Mesendoderm (in vitro differentiated cells): Measurements from ENCODE around the gene COL4A3.

Experiments used
- DNase-seq: peaks from one replicate; pipeline ENCODE4 v3.0.0; 2013
- H2AK5ac ChIP-seq: 2 replicates; pipeline ENCODE4 v1.6.1; 2013; ENCODE audit warnings: low read length, inconsistent platforms
- H2BK120ac ChIP-seq: 2 replicates; pipeline ENCODE4 v1.6.1; 2013; ENCODE audit warnings: low read depth, mild to moderate bottlenecking, low read length, moderate library complexity, mixed read lengths
- H2BK15ac ChIP-seq: replicated peaks from 2 replicates; pipeline ENCODE4 v1.6.1; 2013; ENCODE audit warnings: low read depth, mild to moderate bottlenecking, moderate library complexity
- H2BK5ac ChIP-seq: 2 replicates; pipeline ENCODE4 v1.6.1; 2013; ENCODE audit warnings: low read length, inconsistent platforms
- H3K18ac ChIP-seq: 2 replicates; pipeline ENCODE4 v1.6.1; 2013; ENCODE audit warnings: mild to moderate bottlenecking, low read length, mixed read lengths
- H3K23ac ChIP-seq: one replicate; pipeline ENCODE4 v1.6.1; 2013; ENCODE audit warnings: low read length
- H3K27ac ChIP-seq: 2 replicates; pipeline ENCODE4 v1.5.1; 2013; ENCODE audit warnings: low read depth, mild to moderate bottlenecking, inconsistent platforms, low read length, moderate library complexity
- H3K27me3 ChIP-seq: 2 replicates; pipeline ENCODE4 v1.6.1; 2013; ENCODE audit warnings: low read length, control low read depth, mild to moderate bottlenecking, inconsistent platforms; ENCODE audit not compliant: insufficient read depth, poor library complexity
- H3K36me3 ChIP-seq: 2 replicates; pipeline ENCODE4 v1.6.1; 2013; ENCODE audit warnings: low read length, inconsistent platforms; ENCODE audit not compliant: control insufficient read depth, insufficient read depth
- H3K4ac ChIP-seq: one replicate; pipeline ENCODE4 v1.6.1; 2013; ENCODE audit warnings: low read depth, mild to moderate bottlenecking, low read length, moderate library complexity
- H3K4me1 ChIP-seq: 2 replicates; pipeline ENCODE4 v1.6.1; 2013; ENCODE audit warnings: low read depth, low read length, inconsistent platforms; ENCODE audit not compliant: control insufficient read depth
- H3K4me2 ChIP-seq: 2 replicates; pipeline ENCODE4 v1.6.1; 2013; ENCODE audit warnings: low read length
- H3K4me3 ChIP-seq: 2 replicates; pipeline ENCODE4 v1.5.1; 2013; ENCODE audit warnings: mild to moderate bottlenecking, low read length
- H3K56ac ChIP-seq: one replicate; pipeline ENCODE4 v1.6.1; 2013; ENCODE audit warnings: low read length
- H3K79me1 ChIP-seq: 2 replicates; pipeline ENCODE4 v1.6.1; 2013; ENCODE audit warnings: low read length, inconsistent platforms
- H3K79me2 ChIP-seq: 2 replicates; pipeline ENCODE4 v1.6.1; 2013; ENCODE audit warnings: mild to moderate bottlenecking, low read length; ENCODE audit not compliant: control insufficient read depth, insufficient read depth
- H3K9ac ChIP-seq: 2 replicates; pipeline ENCODE4 v1.6.1; 2013; ENCODE audit warnings: low read length, inconsistent platforms
- H4K5ac ChIP-seq: one replicate; pipeline ENCODE4 v1.6.1; 2013; ENCODE audit warnings: low read length
- H4K8ac ChIP-seq: one replicate; pipeline ENCODE4 v1.6.1; 2013; ENCODE audit warnings: low read depth, mild to moderate bottlenecking, control low read depth, low read length, moderate library complexity
- WGBS: extraction: QIAGEN DNeasy Blood & Tissue Kit; methylation state at CpG from one replicate; pipeline ENCODE4 v1.1.7; 2013; ENCODE audit warnings: low lambda C conversion rate, missing lambda C conversion rate; ENCODE audit not compliant: insufficient coverage; ENCODE audit errors: extremely low coverage; 5-methylcytosine and 5-hydroxymethylcytosine counted together

COL4A3 gene

DNA sequence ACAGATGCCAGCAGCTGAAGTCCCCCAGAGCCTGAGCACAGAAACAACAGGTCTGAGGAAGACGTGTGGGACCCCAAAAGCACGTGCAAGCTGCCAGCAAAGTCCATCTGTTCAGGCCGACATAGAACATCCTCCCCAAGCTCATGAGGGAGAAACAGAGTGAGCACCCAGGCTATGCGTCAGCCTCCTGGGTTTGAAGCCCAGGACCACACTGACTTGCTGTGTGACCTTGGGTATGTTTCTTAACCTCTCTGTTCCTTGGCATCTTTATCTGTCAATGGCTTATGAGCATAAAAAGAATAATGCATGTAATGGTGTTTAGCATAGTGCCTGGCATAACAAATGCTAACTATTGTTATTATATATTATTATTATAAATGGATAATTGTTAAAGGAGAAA, 40.7 kb upstream of the COL4A3 start:
- Histone ChIP-seq H3K9ac (no peak overlapping the region), H3K27me3 (no peaks in the 10 kb centered on the region), H3K79me2 (no peaks in the 10 kb centered on the region), H2AK5ac (no peak overlapping the region), H3K4me2 (no peak overlapping the region), H2BK120ac (no peak overlapping the region), H3K23ac (no peak overlapping the region), H3K36me3 (no peaks in the 10 kb centered on the region), H3K4me1 (no peaks in the 10 kb centered on the region), H2BK5ac (no peak overlapping the region), H3K56ac (no peak overlapping the region), H2BK15ac (no peak overlapping the region), H3K4ac (no peak overlapping the region), H4K5ac (no peak overlapping the region), H4K8ac (no peak overlapping the region), H3K79me1 (no peaks in the 10 kb centered on the region), H3K27ac (no peak overlapping the region), H3K4me3 (no peak overlapping the region), H3K18ac (no peak overlapping the region)
- no peak for DNase-seq
- no CpG with 5 or more reads among the region's 4 CpGs for WGBS

DNA sequence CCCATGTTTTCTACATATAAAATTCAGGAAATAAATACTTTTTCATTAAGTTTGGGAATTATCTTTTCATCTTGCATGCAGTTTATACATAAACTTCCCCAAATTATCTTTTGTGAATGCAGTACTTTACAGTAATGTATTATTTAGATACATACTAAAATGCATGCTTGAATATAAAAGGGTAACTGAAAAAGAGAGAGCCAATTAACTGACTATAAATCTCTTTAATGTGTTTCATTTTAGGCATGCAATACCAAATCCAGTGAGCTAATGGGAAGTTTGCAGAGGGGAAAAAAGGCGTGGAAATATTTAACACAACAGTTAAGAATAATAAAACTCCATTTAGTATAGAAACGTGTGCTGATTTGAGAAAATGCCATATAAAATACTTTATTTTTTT, 39.6 kb upstream of the COL4A3 start:
- no CpG with 5 or more reads among the region's 2 CpGs for WGBS
- H2BK5ac ChIP-seq = no peak overlapping the region
- H2BK120ac ChIP-seq = no peak overlapping the region
- H3K4me1 ChIP-seq = no peaks in the 10 kb centered on the region
- no peak overlapping the region for H3K4ac ChIP-seq
- no peak overlapping the region for H2BK15ac ChIP-seq
- no peaks in the 10 kb centered on the region for H3K79me2 ChIP-seq
- no peak overlapping the region for H3K9ac ChIP-seq
- H3K4me3 ChIP-seq = no peak overlapping the region
- H4K5ac ChIP-seq = no peak overlapping the region
- no peak overlapping the region for H3K27ac ChIP-seq
- no peak overlapping the region for H3K56ac ChIP-seq
- no peaks in the 10 kb centered on the region for H3K27me3 ChIP-seq
- DNase-seq = no peak
- no peak overlapping the region for H3K23ac ChIP-seq
- H4K8ac ChIP-seq = no peak overlapping the region
- no peaks in the 10 kb centered on the region for H3K36me3 ChIP-seq
- H3K79me1 ChIP-seq = no peaks in the 10 kb centered on the region
- no peak overlapping the region for H3K4me2 ChIP-seq
- no peak overlapping the region for H3K18ac ChIP-seq
- no peak overlapping the region for H2AK5ac ChIP-seq

DNA sequence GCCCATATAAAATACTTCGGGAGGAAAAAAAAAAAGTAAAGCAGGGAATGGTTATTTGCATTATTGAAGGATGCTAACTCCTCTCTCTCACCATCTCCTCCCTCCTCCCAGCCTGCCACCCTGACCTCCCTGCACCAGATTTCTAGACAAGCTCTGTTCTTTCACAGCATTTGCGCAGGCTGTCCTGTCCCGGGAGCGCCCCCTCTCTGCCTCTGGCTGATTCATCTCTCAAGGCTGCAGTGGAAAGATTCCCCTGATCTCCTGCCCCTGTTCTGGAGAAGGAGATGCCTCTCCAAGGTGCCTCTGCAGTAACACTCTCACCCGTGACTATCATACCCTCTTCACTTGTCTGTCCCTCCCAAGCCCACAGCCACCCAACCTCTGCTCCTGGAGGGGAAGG, 38.9 kb upstream of the COL4A3 start:
- Histone ChIP-seq H2BK120ac (no peak overlapping the region), H2BK15ac (no peak overlapping the region), H4K8ac (no peak overlapping the region), H3K27ac (no peak overlapping the region), H3K4me3 (no peak overlapping the region), H3K4ac (no peak overlapping the region), H2AK5ac (no peak overlapping the region), H3K27me3 (no peaks in the 10 kb centered on the region), H4K5ac (no peak overlapping the region), H3K4me1 (no peaks in the 10 kb centered on the region), H3K18ac (no peak overlapping the region), H3K9ac (no peak overlapping the region), H3K36me3 (no peaks in the 10 kb centered on the region), H3K79me2 (no peaks in the 10 kb centered on the region), H2BK5ac (no peak overlapping the region), H3K56ac (no peak overlapping the region), H3K79me1 (no peaks in the 10 kb centered on the region), H3K4me2 (no peak overlapping the region), H3K23ac (no peak overlapping the region)
- DNase-seq = peak; percentile 64
- no CpG with 5 or more reads among the region's 5 CpGs for WGBS

DNA sequence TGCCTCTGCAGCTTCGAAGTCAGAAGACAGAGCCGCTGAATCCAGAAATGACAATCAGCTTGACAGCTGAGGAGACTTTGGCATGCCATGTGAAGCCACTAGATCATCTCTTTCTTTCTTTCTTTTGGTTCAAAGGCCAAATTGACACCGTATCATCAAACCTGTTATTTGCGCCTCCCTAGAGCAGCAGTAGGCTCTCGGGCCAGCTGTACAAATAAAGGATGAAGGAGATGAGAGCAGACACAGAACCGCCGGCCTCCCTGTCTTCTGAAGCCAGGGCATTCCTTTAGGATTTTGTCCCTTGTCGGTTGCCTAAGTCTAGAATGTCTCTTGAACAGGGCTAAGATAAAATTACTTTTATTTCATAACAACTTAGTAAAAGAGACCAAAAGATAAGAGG, 37.2 kb upstream of the COL4A3 start:
- H2BK5ac ChIP-seq = no peak overlapping the region
- H2BK15ac ChIP-seq = no peak overlapping the region
- DNase-seq = no peak
- no peak overlapping the region for H2AK5ac ChIP-seq
- no peak overlapping the region for H3K9ac ChIP-seq
- H3K4me3 ChIP-seq = no peak overlapping the region
- H3K56ac ChIP-seq = no peak overlapping the region
- H4K5ac ChIP-seq = no peak overlapping the region
- no peak overlapping the region for H3K27ac ChIP-seq
- no peaks in the 10 kb centered on the region for H3K27me3 ChIP-seq
- no peaks in the 10 kb centered on the region for H3K79me2 ChIP-seq
- H3K79me1 ChIP-seq = no peaks in the 10 kb centered on the region
- H3K4me2 ChIP-seq = no peak overlapping the region
- H4K8ac ChIP-seq = no peak overlapping the region
- no peak overlapping the region for H3K23ac ChIP-seq
- no peak overlapping the region for H3K4ac ChIP-seq
- no CpG with 5 or more reads among the region's 8 CpGs for WGBS
- H3K18ac ChIP-seq = no peak overlapping the region
- no peaks in the 10 kb centered on the region for H3K36me3 ChIP-seq
- H2BK120ac ChIP-seq = no peak overlapping the region
- H3K4me1 ChIP-seq = no peaks in the 10 kb centered on the region

DNA sequence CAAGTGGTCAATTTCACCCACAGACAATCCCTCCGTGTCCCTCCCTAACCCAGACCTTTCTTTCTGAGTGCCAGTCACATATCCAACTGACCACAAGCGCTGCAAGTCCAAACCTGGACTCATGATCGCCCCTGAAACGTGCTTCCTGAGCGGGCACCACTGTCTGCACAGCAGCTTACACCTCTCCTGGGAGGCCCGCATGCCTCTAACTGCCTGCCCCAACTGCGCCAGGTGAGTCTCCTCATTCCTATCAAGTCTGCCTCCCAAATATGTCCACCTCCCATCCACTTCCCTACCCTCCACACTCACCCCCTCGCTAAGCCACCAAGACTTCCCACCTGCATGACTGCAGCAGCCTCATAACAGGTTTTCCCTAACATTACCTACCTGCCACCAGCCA, 33.8 kb upstream of the COL4A3 start:
- no peak overlapping the region for H3K23ac ChIP-seq
- H2BK120ac ChIP-seq = no peak overlapping the region
- H3K4me2 ChIP-seq = no peak overlapping the region
- no peaks in the 10 kb centered on the region for H3K27me3 ChIP-seq
- no peak overlapping the region for H2BK5ac ChIP-seq
- no peaks in the 10 kb centered on the region for H3K36me3 ChIP-seq
- no peaks in the 10 kb centered on the region for H3K79me2 ChIP-seq
- H4K5ac ChIP-seq = no peak overlapping the region
- H3K56ac ChIP-seq = no peak overlapping the region
- H4K8ac ChIP-seq = no peak overlapping the region
- H3K79me1 ChIP-seq = no peaks in the 10 kb centered on the region
- no peak overlapping the region for H3K4ac ChIP-seq
- H3K4me3 ChIP-seq = no peak overlapping the region
- no CpG with 5 or more reads among the region's 8 CpGs for WGBS
- H3K4me1 ChIP-seq = peaks cover 3% of the 10 kb centered on the region
- no peak overlapping the region for H2AK5ac ChIP-seq
- H3K18ac ChIP-seq = no peak overlapping the region
- no peak overlapping the region for H3K27ac ChIP-seq
- DNase-seq = no peak
- H3K9ac ChIP-seq = no peak overlapping the region
- H2BK15ac ChIP-seq = no peak overlapping the region

DNA sequence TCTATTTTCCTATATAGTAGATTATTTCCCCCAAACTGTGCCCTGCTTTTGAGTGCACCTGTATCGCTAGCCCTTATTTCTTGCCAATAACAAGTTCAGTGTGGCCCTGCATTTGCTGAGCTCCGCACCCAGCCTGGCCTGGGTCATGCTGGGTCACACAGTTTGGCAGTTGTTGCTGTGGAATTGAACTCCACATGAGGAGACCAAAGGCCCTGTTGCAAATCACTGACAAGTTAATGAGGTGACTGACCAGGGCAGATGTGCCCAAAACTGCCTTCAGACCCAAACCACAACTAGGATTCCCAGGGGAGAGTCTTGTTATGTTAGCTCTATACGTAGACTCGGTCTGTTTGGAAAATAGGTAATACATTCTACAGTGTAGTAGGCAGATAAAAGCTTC, 31.4 kb upstream of the COL4A3 start:
- no peak overlapping the region for H3K4me2 ChIP-seq
- H3K4me1 ChIP-seq = peaks cover 3% of the 10 kb centered on the region
- H3K18ac ChIP-seq = no peak overlapping the region
- H2BK5ac ChIP-seq = no peak overlapping the region
- no peak overlapping the region for H3K56ac ChIP-seq
- H3K9ac ChIP-seq = no peak overlapping the region
- H2BK15ac ChIP-seq = no peak overlapping the region
- DNase-seq = no peak
- no peak overlapping the region for H3K23ac ChIP-seq
- no peak overlapping the region for H3K27ac ChIP-seq
- H3K79me1 ChIP-seq = no peaks in the 10 kb centered on the region
- H2BK120ac ChIP-seq = no peak overlapping the region
- no peaks in the 10 kb centered on the region for H3K27me3 ChIP-seq
- no peak overlapping the region for H3K4me3 ChIP-seq
- H4K5ac ChIP-seq = no peak overlapping the region
- no peak overlapping the region for H3K4ac ChIP-seq
- WGBS = no CpG with 5 or more reads among the region's 4 CpGs
- H3K79me2 ChIP-seq = no peaks in the 10 kb centered on the region
- H4K8ac ChIP-seq = no peak overlapping the region
- no peaks in the 10 kb centered on the region for H3K36me3 ChIP-seq
- no peak overlapping the region for H2AK5ac ChIP-seq
